Breast epithelium (tissue), 4 donors: ENCODE measurements around the gene AKR1C2. TPM values are rescaled to one million over a fixed set of nuclear protein-coding genes. Genes with fewer than 3 reads are reported as not detected.

Experiments used
- DNase-seq, 2 donors: peaks; one replicate each; pipeline ENCODE4 v3.0.0-alpha.2; 2019; ENCODE audit warnings: low spot score in 2 of 2
- H3K27ac ChIP-seq, 2 donors: fragments of 200-600 bp; sonication (generic) in 1 of 2; one replicate each; pipeline ENCODE4 v1.5.1; 2016 to 2019; ENCODE audit warnings: mild to moderate bottlenecking in 1 of 2
- H3K27me3 ChIP-seq, 2 donors: fragments of 200-600 bp; sonication (generic) in 1 of 2; one replicate each; pipeline versions ENCODE4 v1.5.1 to v1.6.0; 2017 to 2019; ENCODE audit warnings: control low read depth in 1 of 2, mild to moderate bottlenecking in 1 of 2
- H3K36me3 ChIP-seq: fragments of 200-600 bp; one replicate; pipeline ENCODE4 v1.5.1; 2019
- H3K4me1 ChIP-seq, 2 donors: fragments of 200-600 bp; sonication (generic); one replicate each; pipeline ENCODE4 v1.5.1; 2016 to 2019; ENCODE audit warnings: control low read depth in 1 of 2
- H3K4me3 ChIP-seq, 3 donors: fragments of 200-600 bp; sonication (generic); 1 replicate in 2 of 3; 2 replicates in 1 of 3; pipeline ENCODE4 v1.5.1; 2016 to 2019; ENCODE audit warnings: mild to moderate bottlenecking in 3 of 3, moderate library complexity in 2 of 3
- H3K9me3 ChIP-seq, 2 donors: fragments of 200-600 bp; sonication (generic) in 1 of 2; one replicate each; pipeline ENCODE4 v1.5.1; 2016 to 2019; ENCODE audit warnings: control low read depth in 1 of 2
- POLR2A ChIP-seq: fragments of 450-650 bp; IDR thresholded peaks from one replicate; pipeline ENCODE4 v1.6.1; 2016; ENCODE audit warnings: antibody characterized with exemption, mild to moderate bottlenecking, moderate library complexity
- POLR2AphosphoS5 ChIP-seq, 3 donors: sonication (generic); formaldehyde crosslinking; IDR thresholded peaks; one replicate each; pipeline ENCODE4 v1.6.1; 2017; ENCODE audit warnings: antibody characterized with exemption in 3 of 3
- intact Hi-C: fragments of 100-400 bp; cut with DNase I; formaldehyde crosslinking; loops from one replicate; pipeline ENCODE4 v1.15.1; 2023; ENCODE audit warnings: low total_unique reads
- total RNA-seq, 3 donors: library from RNA; depleted of rRNA; stranded (reverse); fragments of >200 nt; gene quantifications; one replicate each; pipeline ENCODE4 v1.1.0, GENCODE V29; 2016
- TF ChIP-seq, protein P1 (sequence below), 3 donors: fragments of 450-650 bp; IDR thresholded peaks; one replicate each; pipeline ENCODE4 v1.5.1; 2016 to 2017; ENCODE audit warnings: antibody characterized with exemption in 3 of 3, mild to moderate bottlenecking in 3 of 3, moderate library complexity in 3 of 3

Gene AKR1C2
- total RNA-seq, 3 donors from 2014 or later: 25.9 to 259 (median 25.9) TPM

DNA sequence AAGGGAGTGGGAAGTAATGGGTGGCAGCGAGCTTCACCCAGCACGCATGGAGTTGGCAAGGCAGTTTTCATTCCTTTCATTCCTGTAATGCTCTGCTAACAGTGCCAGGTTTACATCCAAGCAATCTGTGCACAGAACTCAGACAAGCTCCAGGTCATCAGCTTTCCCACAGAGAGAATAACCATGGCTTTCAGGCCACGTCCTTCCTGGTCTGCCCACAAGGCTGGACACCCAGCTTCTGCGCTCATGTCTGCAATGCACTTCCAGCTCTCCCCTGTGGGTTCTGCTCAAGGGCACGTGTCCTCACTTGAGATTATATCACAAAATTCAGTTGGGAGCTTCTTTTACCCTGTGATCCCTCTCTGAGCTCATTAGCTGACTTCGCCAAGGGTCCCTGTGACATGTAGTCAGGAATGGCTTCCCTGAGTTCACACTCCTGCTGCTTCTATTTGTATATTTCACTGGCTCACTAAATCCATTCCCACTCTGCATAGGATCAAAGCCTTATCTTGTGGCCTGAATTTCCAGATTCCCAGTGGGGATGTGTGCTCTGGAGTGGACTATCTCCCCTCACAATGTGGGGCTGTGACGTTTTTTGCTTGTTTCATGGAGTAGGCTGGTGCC, 18.6 kb downstream of the AKR1C2 start:
- no peaks in the 10 kb centered on the region for H3K27me3 ChIP-seq
- DNase-seq: no peak
- intact Hi-C loops: no loop called here
- no peaks in the 10 kb centered on the region for H3K9me3 ChIP-seq
- TF ChIP-seq, protein P1, sequence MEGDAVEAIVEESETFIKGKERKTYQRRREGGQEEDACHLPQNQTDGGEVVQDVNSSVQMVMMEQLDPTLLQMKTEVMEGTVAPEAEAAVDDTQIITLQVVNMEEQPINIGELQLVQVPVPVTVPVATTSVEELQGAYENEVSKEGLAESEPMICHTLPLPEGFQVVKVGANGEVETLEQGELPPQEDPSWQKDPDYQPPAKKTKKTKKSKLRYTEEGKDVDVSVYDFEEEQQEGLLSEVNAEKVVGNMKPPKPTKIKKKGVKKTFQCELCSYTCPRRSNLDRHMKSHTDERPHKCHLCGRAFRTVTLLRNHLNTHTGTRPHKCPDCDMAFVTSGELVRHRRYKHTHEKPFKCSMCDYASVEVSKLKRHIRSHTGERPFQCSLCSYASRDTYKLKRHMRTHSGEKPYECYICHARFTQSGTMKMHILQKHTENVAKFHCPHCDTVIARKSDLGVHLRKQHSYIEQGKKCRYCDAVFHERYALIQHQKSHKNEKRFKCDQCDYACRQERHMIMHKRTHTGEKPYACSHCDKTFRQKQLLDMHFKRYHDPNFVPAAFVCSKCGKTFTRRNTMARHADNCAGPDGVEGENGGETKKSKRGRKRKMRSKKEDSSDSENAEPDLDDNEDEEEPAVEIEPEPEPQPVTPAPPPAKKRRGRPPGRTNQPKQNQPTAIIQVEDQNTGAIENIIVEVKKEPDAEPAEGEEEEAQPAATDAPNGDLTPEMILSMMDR (IDR thresholded peaks at IDR 0.05): no peak
- no peaks in the 10 kb centered on the region for H3K36me3 ChIP-seq
- H3K27ac ChIP-seq: no peak overlapping the region
- H3K4me1 ChIP-seq: no peaks in the 10 kb centered on the region
- H3K4me3 ChIP-seq: no peak overlapping the region

GRCh38 chr10:4984223-4984622, 19.4 kb downstream of the AKR1C2 start:
- TF ChIP-seq, protein P1 (IDR thresholded peaks at IDR 0.05): no peak
- TF ChIP-seq POLR2AphosphoS5 (IDR thresholded peaks at IDR 0.05) (no peak), POLR2A (no peak)
- Histone ChIP-seq H3K4me1 (no peaks in the 10 kb centered on the region), H3K27me3 (no peaks in the 10 kb centered on the region), H3K9me3 (no peaks in the 10 kb centered on the region), H3K27ac (no peak overlapping the region), H3K36me3 (no peaks in the 10 kb centered on the region), H3K4me3 (no peak overlapping the region)
- DNase-seq: no peak
- intact Hi-C loops: no loop called here

- H3K4me1 ChIP-seq: no peaks in the 10 kb centered on the region
- TF ChIP-seq POLR2AphosphoS5 (IDR thresholded peaks at IDR 0.05) (no peak), POLR2A (no peak)
- TF ChIP-seq, protein P1 (IDR thresholded peaks at IDR 0.05): no peak
- H3K4me3 ChIP-seq: no peak overlapping the region
- no peaks in the 10 kb centered on the region for H3K36me3 ChIP-seq
- intact Hi-C loops: no loop called here
- H3K27me3 ChIP-seq: no peaks in the 10 kb centered on the region
- no peak for DNase-seq
- no peaks in the 10 kb centered on the region for H3K9me3 ChIP-seq
- no peak overlapping the region for H3K27ac ChIP-seq
Observed at GRCh38 chr10:4983615-4984216, 19.9 kb downstream of the AKR1C2 start.

DNA sequence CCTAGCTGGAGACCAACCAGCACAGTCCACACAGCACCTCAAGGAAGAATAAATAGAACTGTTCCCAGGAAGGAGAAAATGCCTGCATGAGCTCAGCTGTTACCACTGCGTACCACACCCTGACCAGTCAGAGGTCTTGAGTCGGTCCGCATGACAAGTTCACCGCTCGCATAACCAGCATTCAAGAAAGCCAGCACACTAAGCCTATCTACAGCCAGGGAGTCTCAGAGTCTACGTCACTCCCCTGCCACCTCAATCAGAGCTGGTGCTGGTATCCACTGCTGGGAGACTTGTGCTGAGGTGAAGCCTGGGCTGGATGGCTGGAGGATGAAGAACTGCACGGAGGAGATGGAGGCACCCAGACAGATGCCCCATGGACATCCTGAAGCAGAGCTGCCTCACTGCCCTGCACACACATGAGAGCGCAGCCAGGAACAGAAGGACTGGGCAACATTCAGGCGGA, 20.9 kb downstream of the AKR1C2 start:
- intact Hi-C loops: no loop called here
- no peaks in the 10 kb centered on the region for H3K27me3 ChIP-seq
- no peaks in the 10 kb centered on the region for H3K36me3 ChIP-seq
- TF ChIP-seq POLR2AphosphoS5 (IDR thresholded peaks at IDR 0.05) (no peak), POLR2A (no peak)
- TF ChIP-seq, protein P1 (IDR thresholded peaks at IDR 0.05): no peak
- no peak for DNase-seq
- no peaks in the 10 kb centered on the region for H3K4me1 ChIP-seq
- no peak overlapping the region for H3K27ac ChIP-seq
- H3K9me3 ChIP-seq: no peaks in the 10 kb centered on the region
- H3K4me3 ChIP-seq: no peak overlapping the region

GRCh38 chr10:4981722-4982471, 21.8 kb downstream of the AKR1C2 start:
- Histone ChIP-seq H3K9me3 (no peaks in the 10 kb centered on the region), H3K4me3 (no peak overlapping the region), H3K4me1 (no peaks in the 10 kb centered on the region), H3K27ac (no peak overlapping the region), H3K36me3 (no peaks in the 10 kb centered on the region), H3K27me3 (no peaks in the 10 kb centered on the region)
- no peak for TF ChIP-seq POLR2AphosphoS5 (IDR thresholded peaks at IDR 0.05)
- TF ChIP-seq, protein P1 (IDR thresholded peaks at IDR 0.05): peak in 1 of 3 donors; percentile 28
- intact Hi-C loops: no loop called here
- no peak for DNase-seq
